ENCODE results near the gene SLC22A23.

SLC22A23 gene

GRCh38 chr6:3449321-3449720 lies 7.5 kb downstream of the SLC22A23 start:
- intact Hi-C loops (cut with DNase I; ENCODE audit: low total_unique reads): no loop called here
- DNase-seq: no peak
- H3K27ac ChIP-seq: no peak overlapping the region
- H3K27me3 ChIP-seq: peaks cover 0 to 11% of the 10 kb centered on the region in 2 donors
- H3K9me3 ChIP-seq: no peaks in the 10 kb centered on the region
- H3K4me1 ChIP-seq: peaks cover 0 to 12% (median under 1%) of the 10 kb centered on the region in 4 donors
- no peaks in the 10 kb centered on the region for H3K36me3 ChIP-seq
- TF ChIP-seq, protein P1, sequence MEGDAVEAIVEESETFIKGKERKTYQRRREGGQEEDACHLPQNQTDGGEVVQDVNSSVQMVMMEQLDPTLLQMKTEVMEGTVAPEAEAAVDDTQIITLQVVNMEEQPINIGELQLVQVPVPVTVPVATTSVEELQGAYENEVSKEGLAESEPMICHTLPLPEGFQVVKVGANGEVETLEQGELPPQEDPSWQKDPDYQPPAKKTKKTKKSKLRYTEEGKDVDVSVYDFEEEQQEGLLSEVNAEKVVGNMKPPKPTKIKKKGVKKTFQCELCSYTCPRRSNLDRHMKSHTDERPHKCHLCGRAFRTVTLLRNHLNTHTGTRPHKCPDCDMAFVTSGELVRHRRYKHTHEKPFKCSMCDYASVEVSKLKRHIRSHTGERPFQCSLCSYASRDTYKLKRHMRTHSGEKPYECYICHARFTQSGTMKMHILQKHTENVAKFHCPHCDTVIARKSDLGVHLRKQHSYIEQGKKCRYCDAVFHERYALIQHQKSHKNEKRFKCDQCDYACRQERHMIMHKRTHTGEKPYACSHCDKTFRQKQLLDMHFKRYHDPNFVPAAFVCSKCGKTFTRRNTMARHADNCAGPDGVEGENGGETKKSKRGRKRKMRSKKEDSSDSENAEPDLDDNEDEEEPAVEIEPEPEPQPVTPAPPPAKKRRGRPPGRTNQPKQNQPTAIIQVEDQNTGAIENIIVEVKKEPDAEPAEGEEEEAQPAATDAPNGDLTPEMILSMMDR (IDR thresholded peaks at IDR 0.05): no peak
- H3K4me3 ChIP-seq: no peak overlapping the region

GRCh38 chr6:3447005-3447404 lies 9.8 kb downstream of the SLC22A23 start:
- peaks cover 0 to 11% of the 10 kb centered on the region in 2 donors for H3K27me3 ChIP-seq
- no peak overlapping the region for H3K4me3 ChIP-seq
- no peak for DNase-seq
- no peaks in the 10 kb centered on the region for H3K9me3 ChIP-seq
- intact Hi-C loops (cut with DNase I; ENCODE audit: low total_unique reads): no loop called here
- peaks cover 0 to 9% (median 0%) of the 10 kb centered on the region in 4 donors for H3K4me1 ChIP-seq
- H3K27ac ChIP-seq: no peak overlapping the region
- TF ChIP-seq, protein P1 (IDR thresholded peaks at IDR 0.05): no peak
- H3K36me3 ChIP-seq: no peaks in the 10 kb centered on the region

- intact Hi-C loops (cut with DNase I; ENCODE audit: low total_unique reads): no loop called here
- H3K27ac ChIP-seq: no peak overlapping the region
- H3K4me3 ChIP-seq: no peak overlapping the region
- TF ChIP-seq, protein P1 (IDR thresholded peaks at IDR 0.05): no peak
- DNase-seq: no peak
- H3K36me3 ChIP-seq: no peaks in the 10 kb centered on the region
- peaks cover 0 to 2% (median 0%) of the 10 kb centered on the region in 4 donors for H3K4me1 ChIP-seq
- H3K27me3 ChIP-seq: peaks cover 0 to 11% of the 10 kb centered on the region in 2 donors
- no peaks in the 10 kb centered on the region for H3K9me3 ChIP-seq
These were observed 10.7 kb downstream of the SLC22A23 start for GRCh38 chr6:3446184-3446583.

DNA sequence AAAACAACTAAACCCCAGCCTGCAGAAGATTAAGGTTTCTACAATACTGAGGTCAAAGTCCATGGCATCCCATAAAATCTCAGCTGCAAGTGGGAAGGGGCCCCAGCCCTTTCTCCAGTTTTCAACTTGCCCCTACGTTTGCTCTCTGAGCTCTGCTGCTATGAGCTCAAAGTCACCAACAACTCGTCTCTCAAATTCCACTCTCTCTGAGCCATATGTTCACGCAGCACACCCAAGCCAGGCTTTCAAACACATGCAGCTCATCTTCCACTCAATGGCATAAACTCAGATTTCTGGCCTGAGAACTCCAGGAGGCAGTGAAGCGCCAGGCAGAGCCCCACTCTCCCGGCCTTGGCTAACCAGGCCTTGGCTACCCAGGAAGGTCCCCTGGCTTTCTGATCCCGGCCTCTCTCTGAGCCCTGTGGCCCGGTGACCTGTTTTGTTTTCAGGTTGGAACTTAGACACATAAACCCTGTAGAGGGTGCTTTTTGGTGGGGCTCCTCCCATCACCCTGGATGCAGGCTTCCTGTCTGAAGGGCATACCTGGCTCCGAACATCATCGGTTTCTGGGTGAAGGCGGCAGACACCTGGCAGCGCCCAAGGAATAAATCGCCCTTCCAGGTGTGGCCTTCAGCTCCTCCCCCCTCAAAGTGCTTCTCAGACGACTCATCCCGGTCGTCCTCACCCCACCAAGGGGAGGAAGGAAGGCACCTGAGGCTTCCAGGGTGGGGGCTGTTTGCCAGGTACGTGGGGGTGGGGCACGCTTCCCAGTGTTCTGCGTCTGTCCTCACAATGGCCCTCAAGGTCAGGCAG lies 12.4 kb downstream of the SLC22A23 start:
- Histone ChIP-seq H3K36me3 (no peaks in the 10 kb centered on the region), H3K4me1 (no peaks in the 10 kb centered on the region), H3K27me3 (peaks cover 0 to 11% of the 10 kb centered on the region in 2 donors), H3K27ac (no peak overlapping the region), H3K9me3 (no peaks in the 10 kb centered on the region), H3K4me3 (no peak overlapping the region)
- intact Hi-C loops (cut with DNase I; ENCODE audit: low total_unique reads): no loop called here
- DNase-seq: no peak
- TF ChIP-seq, protein P1 (IDR thresholded peaks at IDR 0.05): no peak

DNA sequence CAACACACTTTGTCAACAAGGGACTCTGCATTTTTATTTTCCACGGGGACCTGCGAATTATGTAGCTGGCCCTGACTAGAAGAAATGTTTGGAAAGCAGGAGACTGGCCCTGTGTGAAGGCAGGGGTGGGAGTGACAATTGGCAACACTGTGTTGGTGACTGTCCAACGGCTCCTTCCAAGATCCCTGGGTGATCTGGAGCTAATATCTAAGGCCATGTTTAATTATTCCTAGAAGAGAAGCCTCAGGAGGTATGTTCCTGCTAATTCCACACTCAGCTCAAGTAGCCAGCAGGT lies 13.7 kb downstream of the SLC22A23 start:
- TF ChIP-seq, protein P1 (IDR thresholded peaks at IDR 0.05): no peak
- no peak for DNase-seq
- H3K4me1 ChIP-seq: peaks cover 0 to under 1% (median 0%) of the 10 kb centered on the region in 4 donors
- no peaks in the 10 kb centered on the region for H3K9me3 ChIP-seq
- intact Hi-C loops (cut with DNase I; ENCODE audit: low total_unique reads): no loop called here
- no peak overlapping the region for H3K27ac ChIP-seq
- no peak overlapping the region for H3K4me3 ChIP-seq
- no peaks in the 10 kb centered on the region for H3K36me3 ChIP-seq
- peaks cover 0 to 11% of the 10 kb centered on the region in 2 donors for H3K27me3 ChIP-seq

Data from tibial artery (tissue), 4 donors.